ENCODE measurements around the gene SMIM11. TPM values are rescaled to one million over a fixed set of nuclear protein-coding genes. Genes with fewer than 3 reads are reported as not detected.
"Not testable (repeated sequence)": the region's sequence is repeated elsewhere in the genome, so short reads cannot be mapped to it uniquely, and the experiment has no call there.

The SMIM11 gene
- polyA plus RNA-seq, 4 donors: 4.2 to 9.3 TPM; not detected in 2

DNA sequence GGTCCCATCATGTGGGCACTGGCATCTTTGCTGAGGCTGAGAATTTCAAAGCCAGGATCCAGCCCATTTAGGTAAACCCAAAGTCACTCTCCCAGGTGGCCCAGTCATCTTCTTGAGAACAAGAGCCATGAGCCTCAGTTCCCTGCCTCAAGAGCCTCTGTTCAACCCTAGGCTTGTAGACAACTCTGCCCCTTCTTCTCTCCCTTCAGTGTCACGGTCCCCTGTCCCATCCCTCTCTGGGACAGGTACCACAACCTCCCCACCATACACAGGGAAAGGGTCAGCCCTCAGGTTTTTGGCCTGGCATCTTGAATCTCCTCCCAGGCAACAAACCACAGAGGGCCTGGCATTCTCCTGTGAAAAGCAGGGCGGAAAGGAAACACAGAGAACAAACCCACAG, 30.4 kb downstream of the SMIM11 start:
- WGBS, 3 donors: no CpG with 5 or more reads among the region's 2 CpGs
- H3K36me3 ChIP-seq (ENCODE audit: control insufficient read depth in 3 of 3, insufficient read depth in 2 of 3, low read depth in 1 of 3, low read length in 3 of 3); H3K4me3 ChIP-seq (ENCODE audit: low read depth in 1 of 3, low read length in 3 of 3); H3K27me3 ChIP-seq (ENCODE audit: control insufficient read depth in 3 of 3, insufficient read depth in 3 of 3, low read length in 3 of 3); H3K9me3 ChIP-seq (ENCODE audit: control insufficient read depth in 2 of 2, insufficient read depth in 1 of 2, low read depth in 1 of 2, low read length in 1 of 2); H3K4me1 ChIP-seq (ENCODE audit: control insufficient read depth in 3 of 3, insufficient read depth in 2 of 3, low read depth in 1 of 3, low read length in 2 of 3); DNase-seq; H3K27ac ChIP-seq (ENCODE audit: low read depth in 1 of 3, low read length in 2 of 3); FAIRE-seq: not testable (repeated sequence)

DNA sequence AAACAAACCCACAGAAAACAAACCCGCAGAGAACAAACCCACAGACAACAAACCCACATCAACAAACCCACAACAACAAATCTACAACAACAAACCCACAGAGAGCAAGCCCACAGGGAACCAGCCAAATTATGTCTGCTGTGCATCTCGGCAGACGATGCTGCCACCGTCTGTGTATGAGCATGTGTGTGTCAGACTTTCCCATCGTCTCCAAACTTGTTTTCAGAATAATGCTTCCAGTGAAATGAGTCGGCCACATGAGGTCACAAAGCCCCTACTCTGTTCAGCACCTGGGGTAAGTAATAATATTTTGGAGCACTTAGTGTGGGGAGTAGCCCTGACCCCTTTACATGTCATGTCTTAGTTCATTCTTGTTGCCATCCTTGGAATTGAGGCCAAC, 30.8 kb downstream of the SMIM11 start:
- not testable (repeated sequence) for H3K27ac ChIP-seq (ENCODE audit: low read depth in 1 of 3, low read length in 2 of 3); H3K36me3 ChIP-seq (ENCODE audit: control insufficient read depth in 3 of 3, insufficient read depth in 2 of 3, low read depth in 1 of 3, low read length in 3 of 3); H3K27me3 ChIP-seq (ENCODE audit: control insufficient read depth in 3 of 3, insufficient read depth in 3 of 3, low read length in 3 of 3); H3K4me3 ChIP-seq (ENCODE audit: low read depth in 1 of 3, low read length in 3 of 3); FAIRE-seq; DNase-seq; H3K4me1 ChIP-seq (ENCODE audit: control insufficient read depth in 3 of 3, insufficient read depth in 2 of 3, low read depth in 1 of 3, low read length in 2 of 3); H3K9me3 ChIP-seq (ENCODE audit: control insufficient read depth in 2 of 2, insufficient read depth in 1 of 2, low read depth in 1 of 2, low read length in 1 of 2)
- no CpG with 5 or more reads among the region's 6 CpGs for WGBS, 3 donors

DNA sequence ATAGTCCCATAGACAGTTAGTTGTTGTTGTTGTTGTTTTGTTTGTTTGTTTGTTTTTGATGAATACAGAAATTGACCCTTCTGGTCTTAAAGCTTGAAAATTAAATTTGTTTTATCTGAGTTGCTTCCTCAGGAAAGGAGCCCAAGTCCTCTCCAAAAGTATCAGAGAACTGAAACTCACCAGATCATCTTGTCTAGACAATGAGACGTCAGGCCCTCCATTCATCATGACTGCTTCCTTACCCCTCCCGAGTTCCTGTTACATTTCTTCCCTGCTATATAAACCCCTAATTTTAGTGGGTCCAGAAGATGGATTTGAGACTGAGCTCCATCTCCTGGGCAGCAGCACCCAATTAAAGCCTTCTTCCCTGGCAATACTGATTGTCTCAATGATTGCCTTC, 31.4 kb downstream of the SMIM11 start:
- not testable (repeated sequence) for H3K36me3 ChIP-seq (ENCODE audit: control insufficient read depth in 3 of 3, insufficient read depth in 2 of 3, low read depth in 1 of 3, low read length in 3 of 3); H3K27ac ChIP-seq (ENCODE audit: low read depth in 1 of 3, low read length in 2 of 3); H3K27me3 ChIP-seq (ENCODE audit: control insufficient read depth in 3 of 3, insufficient read depth in 3 of 3, low read length in 3 of 3); H3K4me1 ChIP-seq (ENCODE audit: control insufficient read depth in 3 of 3, insufficient read depth in 2 of 3, low read depth in 1 of 3, low read length in 2 of 3); DNase-seq; H3K9me3 ChIP-seq (ENCODE audit: control insufficient read depth in 2 of 2, insufficient read depth in 1 of 2, low read depth in 1 of 2, low read length in 1 of 2); FAIRE-seq; H3K4me3 ChIP-seq (ENCODE audit: low read depth in 1 of 3, low read length in 3 of 3)
- WGBS, 3 donors: no CpG with 5 or more reads among the region's 2 CpGs

DNA sequence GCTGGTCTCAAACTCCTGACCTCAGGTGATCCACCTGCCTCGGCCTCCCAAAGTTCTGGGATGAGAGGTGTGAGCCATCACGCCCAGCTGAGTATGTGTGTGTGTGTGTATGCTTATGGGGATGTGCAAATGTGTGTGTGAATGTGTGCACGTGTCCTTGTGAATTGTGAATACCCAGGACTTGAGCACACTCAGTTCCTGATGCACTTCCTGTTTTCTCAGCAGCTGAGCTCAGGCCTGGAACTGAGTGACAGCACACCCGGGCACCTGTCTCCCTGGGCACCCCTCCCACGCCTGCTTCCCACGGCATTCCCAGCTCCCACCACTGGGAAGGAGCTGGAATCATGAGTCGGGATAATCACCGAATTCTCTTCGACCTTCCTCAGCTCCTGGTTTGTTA, 32.0 kb downstream of the SMIM11 start:
- H3K27ac ChIP-seq (ENCODE audit: low read depth in 1 of 3, low read length in 2 of 3); H3K9me3 ChIP-seq (ENCODE audit: control insufficient read depth in 2 of 2, insufficient read depth in 1 of 2, low read depth in 1 of 2, low read length in 1 of 2); H3K36me3 ChIP-seq (ENCODE audit: control insufficient read depth in 3 of 3, insufficient read depth in 2 of 3, low read depth in 1 of 3, low read length in 3 of 3); H3K4me1 ChIP-seq (ENCODE audit: control insufficient read depth in 3 of 3, insufficient read depth in 2 of 3, low read depth in 1 of 3, low read length in 2 of 3); FAIRE-seq; H3K4me3 ChIP-seq (ENCODE audit: low read depth in 1 of 3, low read length in 3 of 3); DNase-seq; H3K27me3 ChIP-seq (ENCODE audit: control insufficient read depth in 3 of 3, insufficient read depth in 3 of 3, low read length in 3 of 3): not testable (repeated sequence)
- WGBS, 3 donors: no CpG with 5 or more reads among the region's 9 CpGs

DNA sequence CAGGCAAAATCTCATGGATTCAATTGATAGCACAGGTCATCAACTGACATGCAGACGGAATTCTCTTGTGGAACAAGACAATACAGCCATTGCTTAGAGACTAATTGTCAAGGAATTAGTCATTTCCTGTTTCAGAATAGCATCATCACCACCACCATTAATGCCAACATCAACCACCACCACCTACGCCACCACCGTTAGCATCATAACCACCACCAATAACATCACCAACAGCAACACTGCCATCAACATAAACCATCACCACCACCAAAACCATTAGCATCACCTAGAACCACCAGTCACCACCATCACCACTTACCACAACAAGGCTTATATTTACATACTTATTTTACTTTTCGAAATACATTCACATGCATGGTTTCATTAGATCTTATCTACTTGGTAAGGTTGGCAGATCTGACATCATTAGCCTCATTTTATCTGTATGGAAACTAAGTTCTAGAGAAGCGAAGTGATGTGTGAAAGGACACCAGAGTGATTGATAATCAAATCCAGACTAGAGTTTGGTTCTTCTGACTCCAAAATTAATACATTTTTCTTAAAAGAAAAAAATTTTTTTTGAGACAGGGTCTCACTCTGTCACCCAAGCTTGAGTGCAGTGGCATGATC, 42.3 kb downstream of the SMIM11 start:
- not testable (repeated sequence) for DNase-seq; H3K4me3 ChIP-seq (ENCODE audit: low read depth in 1 of 3, low read length in 3 of 3); FAIRE-seq; H3K36me3 ChIP-seq (ENCODE audit: control insufficient read depth in 3 of 3, insufficient read depth in 2 of 3, low read depth in 1 of 3, low read length in 3 of 3); H3K9me3 ChIP-seq (ENCODE audit: control insufficient read depth in 2 of 2, insufficient read depth in 1 of 2, low read depth in 1 of 2, low read length in 1 of 2); H3K27ac ChIP-seq (ENCODE audit: low read depth in 1 of 3, low read length in 2 of 3); H3K27me3 ChIP-seq (ENCODE audit: control insufficient read depth in 3 of 3, insufficient read depth in 3 of 3, low read length in 3 of 3); H3K4me1 ChIP-seq (ENCODE audit: control insufficient read depth in 3 of 3, insufficient read depth in 2 of 3, low read depth in 1 of 3, low read length in 2 of 3)
- WGBS, 3 donors: no CpG with 5 or more reads among the region's 5 CpGs

DNA sequence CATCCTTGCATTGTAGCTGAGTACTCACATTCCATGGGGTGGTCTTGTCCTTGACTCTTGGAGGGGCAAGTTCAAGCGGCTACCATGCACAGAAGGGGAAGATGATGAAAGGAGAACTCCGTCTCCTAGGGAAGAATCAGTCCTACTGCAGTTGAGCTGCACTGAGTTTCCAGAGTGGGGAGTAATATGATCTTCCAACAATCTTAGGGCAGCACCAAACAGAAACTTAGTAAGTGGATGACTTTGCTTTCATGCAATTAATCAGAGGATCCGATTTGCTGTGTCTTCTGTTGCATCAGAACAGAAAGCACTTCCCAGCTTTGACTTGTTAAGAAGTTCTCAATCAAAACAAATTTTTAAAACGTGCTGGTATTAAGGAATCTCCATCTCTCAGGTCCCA, 48.5 kb downstream of the SMIM11 start, which contains the start of gene SMIM34:
Gene SMIM34, minus strand, starts transcription at position 147 of the 400 bp plus-strand sequence. Its CDS starts 112 bp downstream, at position 35.
- not testable (repeated sequence) for H3K4me1 ChIP-seq (ENCODE audit: control insufficient read depth in 3 of 3, insufficient read depth in 2 of 3, low read depth in 1 of 3, low read length in 2 of 3); H3K4me3 ChIP-seq (ENCODE audit: low read depth in 1 of 3, low read length in 3 of 3); H3K9me3 ChIP-seq (ENCODE audit: control insufficient read depth in 2 of 2, insufficient read depth in 1 of 2, low read depth in 1 of 2, low read length in 1 of 2); H3K36me3 ChIP-seq (ENCODE audit: control insufficient read depth in 3 of 3, insufficient read depth in 2 of 3, low read depth in 1 of 3, low read length in 3 of 3); H3K27ac ChIP-seq (ENCODE audit: low read depth in 1 of 3, low read length in 2 of 3); DNase-seq; H3K27me3 ChIP-seq (ENCODE audit: control insufficient read depth in 3 of 3, insufficient read depth in 3 of 3, low read length in 3 of 3); FAIRE-seq
- WGBS, 3 donors: no CpG with 5 or more reads among the region's 4 CpGs

DNA sequence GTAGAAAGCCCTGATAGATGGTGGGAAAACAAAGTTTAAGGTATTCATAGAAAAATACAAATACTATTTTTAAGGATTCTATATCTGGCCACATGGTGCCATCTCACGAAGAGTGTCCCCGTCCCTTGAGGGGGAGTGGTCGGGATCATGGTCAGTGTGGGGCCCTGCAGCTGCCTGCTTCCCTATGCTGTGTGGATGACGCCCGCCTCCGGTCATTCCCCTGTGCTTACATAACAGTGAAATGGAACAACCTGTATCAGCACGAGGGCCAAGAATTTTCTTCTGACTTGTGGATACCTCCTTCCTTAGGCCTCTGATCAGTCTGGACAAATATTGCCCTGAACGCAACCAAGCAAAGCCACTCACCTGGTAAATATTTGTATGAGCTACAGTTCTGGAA, 52.0 kb downstream of the SMIM11 start:
- not testable (repeated sequence) for H3K4me3 ChIP-seq (ENCODE audit: low read depth in 1 of 3, low read length in 3 of 3); H3K36me3 ChIP-seq (ENCODE audit: control insufficient read depth in 3 of 3, insufficient read depth in 2 of 3, low read depth in 1 of 3, low read length in 3 of 3); FAIRE-seq; DNase-seq; H3K27me3 ChIP-seq (ENCODE audit: control insufficient read depth in 3 of 3, insufficient read depth in 3 of 3, low read length in 3 of 3); H3K9me3 ChIP-seq (ENCODE audit: control insufficient read depth in 2 of 2, insufficient read depth in 1 of 2, low read depth in 1 of 2, low read length in 1 of 2); H3K4me1 ChIP-seq (ENCODE audit: control insufficient read depth in 3 of 3, insufficient read depth in 2 of 3, low read depth in 1 of 3, low read length in 2 of 3); H3K27ac ChIP-seq (ENCODE audit: low read depth in 1 of 3, low read length in 2 of 3)
- WGBS, 3 donors: no CpG with 5 or more reads among the region's 8 CpGs

DNA sequence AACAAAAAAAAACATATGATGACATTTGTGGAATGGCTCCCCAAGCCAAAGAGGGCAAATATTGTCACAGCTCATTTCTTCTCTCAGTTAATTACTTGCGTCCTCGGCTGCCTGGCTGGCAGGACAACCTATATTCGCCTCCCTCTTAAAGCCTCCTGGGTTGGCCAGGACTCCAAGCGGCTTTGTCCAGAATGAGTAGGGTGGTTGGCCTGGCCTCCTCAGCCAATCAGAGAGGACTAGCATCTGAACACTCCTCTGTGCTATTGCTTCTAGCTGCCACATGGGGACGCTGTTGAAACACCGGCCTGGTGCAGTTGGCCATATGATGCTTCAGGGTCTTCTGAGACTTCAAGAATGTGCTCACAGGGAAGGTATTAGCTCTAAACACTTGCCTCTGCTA, 53.1 kb downstream of the SMIM11 start:
- no CpG with 5 or more reads among the region's 6 CpGs for WGBS, 3 donors
- H3K4me3 ChIP-seq (ENCODE audit: low read depth in 1 of 3, low read length in 3 of 3); H3K27ac ChIP-seq (ENCODE audit: low read depth in 1 of 3, low read length in 2 of 3); FAIRE-seq; H3K36me3 ChIP-seq (ENCODE audit: control insufficient read depth in 3 of 3, insufficient read depth in 2 of 3, low read depth in 1 of 3, low read length in 3 of 3); H3K9me3 ChIP-seq (ENCODE audit: control insufficient read depth in 2 of 2, insufficient read depth in 1 of 2, low read depth in 1 of 2, low read length in 1 of 2); DNase-seq; H3K27me3 ChIP-seq (ENCODE audit: control insufficient read depth in 3 of 3, insufficient read depth in 3 of 3, low read length in 3 of 3); H3K4me1 ChIP-seq (ENCODE audit: control insufficient read depth in 3 of 3, insufficient read depth in 2 of 3, low read depth in 1 of 3, low read length in 2 of 3): not testable (repeated sequence)

DNA sequence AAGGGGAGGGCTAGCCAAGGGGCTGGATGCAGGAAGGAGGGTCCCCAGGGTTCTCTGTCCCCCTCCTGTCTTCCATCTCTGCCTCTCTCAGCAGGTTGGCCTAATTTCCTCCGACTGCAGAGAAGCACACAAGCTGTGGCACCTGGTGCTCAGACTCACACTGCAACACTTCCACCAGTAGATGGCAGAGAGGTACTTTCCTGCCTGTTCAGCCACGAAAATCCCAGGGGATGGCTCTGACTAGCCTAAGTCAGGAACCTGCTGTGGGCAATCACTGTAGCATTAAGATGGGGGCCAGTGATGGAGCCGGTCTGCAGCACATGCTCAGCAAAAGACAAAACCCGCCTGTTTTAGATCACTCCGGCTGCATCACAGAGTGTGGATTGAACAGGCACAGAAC, 54.4 kb downstream of the SMIM11 start:
- H3K27me3 ChIP-seq (ENCODE audit: control insufficient read depth in 3 of 3, insufficient read depth in 3 of 3, low read length in 3 of 3); DNase-seq; H3K9me3 ChIP-seq (ENCODE audit: control insufficient read depth in 2 of 2, insufficient read depth in 1 of 2, low read depth in 1 of 2, low read length in 1 of 2); FAIRE-seq; H3K36me3 ChIP-seq (ENCODE audit: control insufficient read depth in 3 of 3, insufficient read depth in 2 of 3, low read depth in 1 of 3, low read length in 3 of 3); H3K4me3 ChIP-seq (ENCODE audit: low read depth in 1 of 3, low read length in 3 of 3); H3K27ac ChIP-seq (ENCODE audit: low read depth in 1 of 3, low read length in 2 of 3); H3K4me1 ChIP-seq (ENCODE audit: control insufficient read depth in 3 of 3, insufficient read depth in 2 of 3, low read depth in 1 of 3, low read length in 2 of 3): not testable (repeated sequence)
- no CpG with 5 or more reads among the region's 5 CpGs for WGBS, 3 donors

All from small intestine (tissue), 7 donors.